GM23248 (cell line): ENCODE results near the gene SYK.

Experiments
- EZH2 ChIP-seq: fragments of 200-600 bp; sonication (generic); IDR thresholded peaks from 2 replicates; pipeline ENCODE4 v1.6.1; 2018; ENCODE audit warnings: antibody characterized with exemption, mild to moderate bottlenecking; ENCODE audit not compliant: insufficient read depth, poor library complexity, severe bottlenecking
- EZH2phosphoT487 ChIP-seq: fragments of 200-600 bp; sonication (generic); IDR thresholded peaks from 2 replicates; pipeline ENCODE4 v1.6.1; 2018; ENCODE audit warnings: antibody characterized with exemption, moderate library complexity, mild to moderate bottlenecking, low read depth; ENCODE audit not compliant: insufficient read depth

DNA sequence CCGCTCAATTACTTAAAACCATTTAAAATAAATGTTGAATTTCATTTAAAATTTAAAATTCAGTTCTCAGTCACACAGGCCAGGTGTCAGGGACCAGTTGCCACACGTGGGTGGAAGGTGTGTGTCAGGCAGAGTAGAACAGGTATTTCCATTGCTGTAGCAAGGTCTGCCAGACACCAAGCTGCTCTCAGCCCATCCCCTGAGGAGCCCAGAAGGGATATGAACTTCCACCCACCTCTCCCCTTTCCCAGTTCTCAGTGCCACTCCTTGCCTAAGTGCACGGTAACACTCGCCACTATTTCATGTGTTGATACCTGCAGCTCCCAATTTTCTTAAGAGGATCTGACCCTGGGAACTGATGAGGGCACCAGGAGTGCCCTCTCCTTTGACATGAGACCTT lies 12.7 kb downstream of the SYK start:
- TF ChIP-seq EZH2phosphoT487 (no peak), EZH2 (no peak)
